Activated T-helper 1 cell treated with anti-CD3 and anti-CD28 coated beads, Interleukin-12 subunit alpha, Interleukin-12 subunit beta, Interleukin-2, Interleukin-4 antibody, amounts not matched to agents 30 ng/mL and 10 ng/mL and 1 ng/mL, durations not matched to agents 14 hours and 24 hours and 36 hours (primary cell): ENCODE data around the gene SPDYE1. TPM values are rescaled to one million over a fixed set of nuclear protein-coding genes. Genes with fewer than 3 reads are reported as not detected.
"Not testable (repeated sequence)": the region's sequence is repeated elsewhere in the genome, so short reads cannot be mapped to it uniquely, and the experiment has no call there.

Experiments
- DNase-seq: peaks from one replicate; pipeline ENCODE4 v3.0.0; 2021; ENCODE audit warnings: low spot score
- H3K27ac Mint-ChIP-seq: one replicate; pipeline ENCODE4 v1.8.0; 2021; ENCODE audit warnings: mild to moderate bottlenecking, mixed read lengths
- H3K27me3 Mint-ChIP-seq: one replicate; pipeline ENCODE4 v1.8.0; 2022; ENCODE audit warnings: mild to moderate bottlenecking, moderate library complexity, mixed read lengths; ENCODE audit not compliant: insufficient read depth
- H3K36me3 Mint-ChIP-seq: one replicate; pipeline ENCODE4 v1.8.0; 2021; ENCODE audit warnings: low read depth, mixed read lengths
- H3K4me1 Mint-ChIP-seq: one replicate; pipeline ENCODE4 v1.8.0; 2021; ENCODE audit warnings: low read depth, mixed read lengths
- H3K4me3 Mint-ChIP-seq: one replicate; pipeline ENCODE4 v1.8.0; 2021; ENCODE audit warnings: mild to moderate bottlenecking, moderate library complexity, mixed read lengths
- H3K9me3 Mint-ChIP-seq: one replicate; pipeline ENCODE4 v1.8.0; 2021; ENCODE audit warnings: mixed read lengths
- intact Hi-C: fragments of 100-400 bp; cut with micrococcal nuclease; formaldehyde crosslinking; loops from one replicate; pipeline ENCODE4 v1.15.1; 2024
- total RNA-seq: library from RNA; stranded (reverse); gene quantifications from 2 replicates; pipeline ENCODE4 v1.2.3, GENCODE V29; 2022

Gene SPDYE1
- total RNA-seq, 1 donor from 2014 or later = not detected

DNA sequence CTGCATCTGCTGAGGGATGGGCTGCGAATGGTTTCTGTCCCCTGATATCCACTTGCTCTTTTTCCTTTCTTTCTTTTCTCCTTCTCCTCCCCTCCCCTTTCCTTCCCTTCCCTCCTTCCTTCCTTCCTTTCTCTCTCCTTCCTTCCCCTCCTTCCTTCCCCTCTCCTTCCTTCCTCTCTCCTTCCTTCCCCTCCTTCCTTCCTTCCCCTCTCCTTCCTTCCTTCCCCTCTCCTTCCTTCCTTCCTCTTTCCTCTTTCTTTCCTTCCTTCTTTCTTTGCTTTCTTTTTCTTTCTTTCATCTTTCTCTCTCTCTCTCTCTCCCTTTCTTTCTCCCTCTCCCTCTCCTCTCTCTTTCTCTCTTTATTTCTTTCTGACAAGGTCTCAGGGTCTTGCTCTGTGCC is 20.2 kb upstream of the SPDYE1 start:
- H3K36me3 Mint-ChIP-seq = peaks cover 2% of the 10 kb centered on the region
- H3K9me3 Mint-ChIP-seq = no peaks in the 10 kb centered on the region
- H3K27me3 Mint-ChIP-seq = no peaks in the 10 kb centered on the region
- no peaks in the 10 kb centered on the region for H3K4me1 Mint-ChIP-seq
- H3K4me3 Mint-ChIP-seq = no peak overlapping the region
- DNase-seq = no peak
- H3K27ac Mint-ChIP-seq = no peak overlapping the region
- intact Hi-C loops = no loop called here

DNA sequence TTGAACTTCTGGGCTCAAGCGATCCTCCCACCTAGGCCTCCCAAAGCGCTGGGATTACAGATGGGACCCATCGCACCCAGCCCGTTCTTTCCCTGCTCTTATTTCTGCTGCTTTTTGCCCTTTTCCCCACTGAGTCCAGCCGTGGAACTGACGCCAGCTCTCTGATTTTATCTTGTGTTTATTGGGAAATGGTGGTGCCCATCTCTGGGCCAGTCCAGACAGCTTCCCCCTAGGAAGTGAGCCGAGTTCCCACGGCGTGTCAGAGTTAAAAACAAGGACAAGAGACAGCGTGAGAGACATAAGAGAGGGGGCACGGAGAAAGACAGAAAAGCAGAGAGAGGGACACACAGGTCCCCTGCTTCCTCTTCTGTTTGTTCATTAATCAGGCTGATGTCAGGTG is 19.6 kb upstream of the SPDYE1 start:
- intact Hi-C loops, H3K27me3 Mint-ChIP-seq, H3K4me1 Mint-ChIP-seq, H3K27ac Mint-ChIP-seq, H3K4me3 Mint-ChIP-seq, DNase-seq, H3K9me3 Mint-ChIP-seq, H3K36me3 Mint-ChIP-seq: not testable (repeated sequence)

DNA sequence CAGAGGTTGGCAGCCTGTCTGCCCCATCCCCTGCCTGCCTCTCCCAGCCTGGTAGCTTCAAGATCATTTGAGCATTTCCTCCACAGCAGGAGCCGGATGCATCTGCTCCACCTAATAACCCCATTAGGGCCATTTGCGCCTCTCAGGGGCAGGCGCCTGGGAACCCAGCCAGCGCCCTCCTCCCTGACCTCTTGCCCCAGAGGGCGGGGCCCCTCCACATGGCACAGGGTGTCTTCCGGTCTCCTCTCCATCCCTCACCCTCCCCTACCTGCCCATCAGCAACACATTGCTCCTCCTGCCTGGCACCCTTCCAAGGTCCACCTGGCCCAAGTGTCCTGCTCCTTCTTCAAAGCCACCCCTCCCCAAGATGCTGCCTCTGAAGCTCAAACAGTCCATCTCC is 14.8 kb upstream of the SPDYE1 start:
- DNase-seq, H3K36me3 Mint-ChIP-seq, H3K27ac Mint-ChIP-seq, H3K4me3 Mint-ChIP-seq, H3K4me1 Mint-ChIP-seq, intact Hi-C loops, H3K9me3 Mint-ChIP-seq, H3K27me3 Mint-ChIP-seq: not testable (repeated sequence)

DNA sequence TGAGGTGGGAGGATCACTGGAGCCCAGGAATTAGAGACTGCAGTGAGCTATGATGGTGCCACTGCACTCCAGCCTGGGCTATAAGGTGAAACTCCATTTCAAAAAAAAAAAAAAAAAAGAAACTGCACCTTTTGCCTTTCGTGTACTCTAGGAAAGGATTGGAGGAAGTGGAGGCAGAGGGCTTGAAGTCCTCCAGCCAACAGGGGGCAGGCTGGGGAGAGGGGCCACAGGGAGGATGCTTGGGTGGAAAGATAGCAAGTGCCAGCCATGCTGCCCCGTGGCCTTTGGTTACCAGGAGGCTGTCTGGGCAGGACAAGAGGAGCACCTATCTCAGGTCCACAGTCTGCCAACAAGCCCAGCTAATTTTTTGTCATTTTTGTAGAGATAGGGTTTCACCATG is 14.0 kb upstream of the SPDYE1 start:
- H3K4me3 Mint-ChIP-seq, H3K27ac Mint-ChIP-seq, H3K9me3 Mint-ChIP-seq, H3K27me3 Mint-ChIP-seq, intact Hi-C loops, H3K36me3 Mint-ChIP-seq, DNase-seq, H3K4me1 Mint-ChIP-seq: not testable (repeated sequence)

DNA sequence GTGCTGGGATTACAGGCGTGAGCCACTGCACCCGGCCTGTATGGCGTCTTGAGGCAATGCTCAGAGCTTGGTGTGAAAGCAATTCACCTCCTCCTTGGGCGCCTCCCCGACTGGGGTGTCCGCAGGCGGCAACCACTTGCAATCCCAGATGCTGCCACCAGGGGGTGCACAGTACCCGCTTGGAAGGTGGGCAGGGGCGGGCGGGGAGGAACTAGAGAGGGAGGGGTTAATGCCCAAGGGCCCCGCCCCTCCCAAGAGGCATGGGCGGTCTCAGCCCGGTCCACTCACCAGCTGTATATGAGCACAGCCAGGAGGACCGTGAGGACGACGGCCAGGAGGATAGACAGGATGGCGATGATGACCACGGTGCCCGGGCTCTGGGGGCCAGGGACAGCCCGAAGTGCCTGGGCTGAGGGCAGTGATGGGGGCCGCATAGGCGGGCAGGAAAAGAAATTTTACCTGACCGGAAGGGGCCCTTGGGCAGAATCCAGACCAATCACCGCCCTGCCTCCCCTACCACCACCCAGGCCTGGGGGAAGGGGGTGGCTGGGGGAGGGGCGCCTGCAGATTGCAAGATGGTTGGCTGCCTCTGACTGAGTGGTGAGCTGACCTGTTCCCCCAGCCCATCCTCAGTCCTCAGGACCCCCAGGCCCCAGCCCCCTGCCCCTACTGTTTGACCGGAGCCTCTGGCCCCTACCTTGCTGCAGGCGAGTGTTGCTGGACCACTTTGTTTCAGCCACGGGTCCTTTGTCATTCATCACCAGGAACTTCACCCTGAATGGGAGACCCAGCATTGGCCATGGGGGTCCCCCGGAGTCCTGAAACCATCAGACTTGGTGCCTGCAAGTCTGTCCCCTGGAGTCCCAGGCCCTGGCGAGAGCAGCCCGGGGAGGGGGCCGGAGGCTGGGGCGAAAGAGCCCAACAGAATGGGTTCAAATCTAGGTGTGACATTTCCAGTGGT is 11.5 kb upstream of the SPDYE1 start:
- H3K36me3 Mint-ChIP-seq, H3K4me1 Mint-ChIP-seq, H3K27ac Mint-ChIP-seq, H3K4me3 Mint-ChIP-seq, H3K27me3 Mint-ChIP-seq, H3K9me3 Mint-ChIP-seq, intact Hi-C loops: not testable (repeated sequence)
- peak; percentile 14 for DNase-seq

- H3K27ac Mint-ChIP-seq, H3K27me3 Mint-ChIP-seq, intact Hi-C loops, H3K36me3 Mint-ChIP-seq, H3K4me1 Mint-ChIP-seq, H3K4me3 Mint-ChIP-seq, DNase-seq, H3K9me3 Mint-ChIP-seq: not testable (repeated sequence)
Measured at GRCh38 chr7:43987476-43987875, 10.2 kb upstream of the SPDYE1 start.

DNA sequence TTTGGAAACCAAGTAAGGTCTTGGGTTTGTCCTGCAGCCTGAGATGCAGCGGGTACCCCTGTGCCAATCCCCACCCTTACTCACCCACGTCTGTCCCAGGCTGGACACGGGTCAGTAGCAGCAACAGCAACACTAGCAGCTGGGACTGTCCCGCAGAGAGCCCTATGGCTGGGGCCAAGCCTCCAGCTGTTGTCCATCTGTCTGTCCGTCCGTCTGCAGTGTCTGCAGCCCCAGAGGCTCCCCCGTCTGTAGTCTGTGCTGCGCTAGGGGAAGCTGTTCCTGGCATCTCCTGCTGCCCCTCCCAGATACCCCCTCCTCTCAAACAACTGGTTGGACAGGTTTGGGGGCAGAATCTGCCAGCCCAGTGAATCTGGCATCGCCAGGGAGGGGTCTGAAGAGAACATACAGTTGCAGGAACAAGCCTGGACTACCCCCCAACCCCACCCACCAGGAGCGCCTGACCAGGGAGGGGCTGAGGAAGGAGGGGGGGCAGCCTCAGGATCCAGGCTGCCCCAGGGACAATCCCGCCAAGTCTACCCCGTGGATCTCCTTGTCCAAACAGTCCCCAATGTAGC is 7.6 kb upstream of the SPDYE1 start:
- DNase-seq, H3K36me3 Mint-ChIP-seq, H3K4me3 Mint-ChIP-seq, H3K9me3 Mint-ChIP-seq, H3K27ac Mint-ChIP-seq, intact Hi-C loops, H3K4me1 Mint-ChIP-seq, H3K27me3 Mint-ChIP-seq: not testable (repeated sequence)

DNA sequence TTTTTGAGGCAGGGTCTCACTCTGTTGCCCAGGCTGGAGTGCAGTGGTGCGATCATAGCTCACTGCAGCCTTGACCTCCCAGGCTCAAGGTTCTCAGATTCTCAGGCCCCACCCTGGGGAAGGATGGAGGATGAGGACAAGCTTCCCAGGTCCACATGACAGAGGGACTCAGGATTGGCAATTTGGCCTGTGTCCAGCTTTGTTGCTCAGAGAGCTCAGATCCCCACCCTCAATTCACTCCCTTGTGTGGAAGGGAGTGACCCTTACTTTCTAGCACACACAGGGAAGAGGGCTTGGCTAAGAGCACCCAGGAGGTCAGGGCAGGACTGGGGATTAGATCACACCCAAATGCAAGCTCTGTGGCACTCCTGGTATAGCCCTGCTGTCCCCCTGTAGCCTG is 6.9 kb upstream of the SPDYE1 start:
- intact Hi-C loops, H3K27ac Mint-ChIP-seq, H3K4me1 Mint-ChIP-seq, H3K4me3 Mint-ChIP-seq, H3K36me3 Mint-ChIP-seq, H3K9me3 Mint-ChIP-seq, H3K27me3 Mint-ChIP-seq, DNase-seq: not testable (repeated sequence)

- H3K4me1 Mint-ChIP-seq, H3K27me3 Mint-ChIP-seq, DNase-seq, H3K4me3 Mint-ChIP-seq, intact Hi-C loops, H3K27ac Mint-ChIP-seq, H3K36me3 Mint-ChIP-seq, H3K9me3 Mint-ChIP-seq: not testable (repeated sequence)
Measured at GRCh38 chr7:43992896-43993295, 4.8 kb upstream of the SPDYE1 start.

GRCh38 chr7:43994681-43995080 is 3.0 kb upstream of the SPDYE1 start:
- H3K36me3 Mint-ChIP-seq, H3K27me3 Mint-ChIP-seq, H3K4me1 Mint-ChIP-seq, H3K4me3 Mint-ChIP-seq, DNase-seq, H3K27ac Mint-ChIP-seq, H3K9me3 Mint-ChIP-seq, intact Hi-C loops: not testable (repeated sequence)

GRCh38 chr7:44012081-44012480 is 14.4 kb downstream of the SPDYE1 start:
- H3K27ac Mint-ChIP-seq, DNase-seq, H3K36me3 Mint-ChIP-seq, H3K27me3 Mint-ChIP-seq, H3K9me3 Mint-ChIP-seq, intact Hi-C loops, H3K4me3 Mint-ChIP-seq, H3K4me1 Mint-ChIP-seq: not testable (repeated sequence)

DNA sequence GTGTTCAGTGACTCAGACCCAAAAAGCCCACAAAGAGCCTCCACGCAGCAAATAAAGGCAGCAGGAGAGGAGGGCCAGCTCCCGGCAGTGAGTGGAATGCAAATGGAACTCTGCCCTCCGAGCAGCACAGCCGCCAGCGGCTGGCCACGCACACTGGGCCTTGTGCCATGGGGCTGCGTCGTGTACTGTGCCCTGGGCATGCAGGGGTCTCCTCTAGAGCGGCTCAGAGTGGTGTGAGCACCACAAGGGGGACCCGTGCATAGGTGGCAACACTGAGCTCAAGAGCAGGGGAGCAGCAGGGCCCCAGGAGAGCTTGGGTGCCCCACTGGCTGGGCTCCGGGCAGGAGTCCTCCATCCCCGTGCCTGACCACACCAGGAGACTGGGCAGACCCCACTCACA is 17.4 kb downstream of the SPDYE1 start:
- H3K27me3 Mint-ChIP-seq, H3K4me3 Mint-ChIP-seq, H3K36me3 Mint-ChIP-seq, H3K9me3 Mint-ChIP-seq, DNase-seq, H3K27ac Mint-ChIP-seq, H3K4me1 Mint-ChIP-seq: not testable (repeated sequence)
- intact Hi-C loops = loop anchor here (5.0 kb wide), 1 partner anchor 622 kb away; no protein-coding TSS in a partner anchor

GRCh38 chr7:44018857-44019807 is 21.4 kb downstream of the SPDYE1 start:
- Mint-ChIP-seq H3K4me3 (peak overlapping the region; percentile 90), H3K4me1 (peaks cover 16% of the 10 kb centered on the region), H3K27ac (peak overlapping the region; percentile 82)
- H3K9me3 Mint-ChIP-seq, H3K27me3 Mint-ChIP-seq, H3K36me3 Mint-ChIP-seq: not testable (repeated sequence)
- intact Hi-C loops = loop anchor here (1.0 to 5.0 kb wide), 3 partner anchors 26 to 618 kb away; partner anchors contain the start of genes DBNL and POLD2
- DNase-seq = peak; percentile 99
